Smooth muscle cell (in vitro differentiated cells): ENCODE results near the gene VPS13D. TPM values are rescaled to one million over a fixed set of nuclear protein-coding genes. Genes with fewer than 3 reads are reported as not detected.

ENCODE experiments used
- DNase-seq: peaks from one replicate; lab custom pipeline; 2025; ENCODE audit not compliant: unreplicated experiment; lab: John Stamatoyannopoulos, UW
- H2AFZ ChIP-seq: fragments of 200-600 bp; sonication (generic); 2 replicates; pipeline ENCODE4 v1.6.0; 2016; ENCODE audit warnings: antibody characterized with exemption, low read depth, mild to moderate bottlenecking
- H3F3A ChIP-seq: fragments of 200-600 bp; sonication (generic); 2 replicates; pipeline ENCODE4 v1.6.0; 2017; ENCODE audit warnings: antibody characterized with exemption, low read depth
- H3K27ac ChIP-seq: fragments of 200-600 bp; sonication (generic); 2 replicates; pipeline ENCODE4 v1.5.1; 2016; ENCODE audit warnings: low read depth, mild to moderate bottlenecking
- H3K27me3 ChIP-seq: fragments of 200-600 bp; sonication (generic); 2 replicates; pipeline ENCODE4 v1.6.1; 2016; ENCODE audit warnings: low read depth, mild to moderate bottlenecking
- H3K36me3 ChIP-seq: fragments of 200-600 bp; sonication (generic); 2 replicates; pipeline ENCODE4 v1.5.1; 2016; ENCODE audit warnings: low read depth
- H3K4me1 ChIP-seq: fragments of 200-600 bp; sonication (generic); 2 replicates; pipeline ENCODE4 v1.5.1; 2016; ENCODE audit warnings: low read depth
- H3K4me2 ChIP-seq: fragments of 200-600 bp; sonication (generic); 2 replicates; pipeline ENCODE4 v1.6.0; 2016; ENCODE audit warnings: mild to moderate bottlenecking
- H3K4me3 ChIP-seq: fragments of 200-600 bp; sonication (generic); 2 replicates; pipeline ENCODE4 v1.5.1; 2016; ENCODE audit warnings: mild to moderate bottlenecking
- H3K79me2 ChIP-seq: fragments of 200-600 bp; sonication (generic); 2 replicates; pipeline ENCODE4 v1.6.0; 2016; ENCODE audit warnings: low read depth, mild to moderate bottlenecking
- H3K9ac ChIP-seq: fragments of 200-600 bp; sonication (generic); 2 replicates; pipeline ENCODE4 v1.6.0; 2016; ENCODE audit warnings: low read depth
- H3K9me3 ChIP-seq: fragments of 200-600 bp; sonication (generic); replicated peaks from 2 replicates; pipeline ENCODE4 v1.5.1; 2016; ENCODE audit warnings: low read depth
- H4K20me1 ChIP-seq: fragments of 200-600 bp; sonication (generic); 2 replicates; pipeline ENCODE4 v1.6.0; 2016; ENCODE audit warnings: low read depth
- CTCF ChIP-seq: fragments of 200-600 bp; sonication (generic); IDR thresholded peaks from 2 replicates; pipeline ENCODE4 v1.5.1; 2017; ENCODE audit warnings: borderline replicate concordance, mild to moderate bottlenecking, antibody characterized with exemption; ENCODE audit not compliant: insufficient read depth, poor library complexity, severe bottlenecking
- WGBS: methylation state at CpG from one replicate; pipeline ENCODE4 v1.1.7; 2016; ENCODE audit warnings: low lambda C conversion rate; 5-methylcytosine and 5-hydroxymethylcytosine counted together
- polyA plus RNA-seq: library from polyadenylated mRNA; unstranded; fragments of >200 nt; fragmentation: Nextera tagmentation; extraction: Ambion mirVana; gene quantifications from 2 replicates; pipeline ENCODE4 v1.2.1, GENCODE V29; 2016
- total RNA-seq: library from RNA; depleted of rRNA; stranded (reverse); fragments of >200 nt; gene quantifications from 2 replicates; pipeline ENCODE4 v1.2.3, GENCODE V29; 2014

VPS13D gene
- total and polyA plus RNA-seq, 2 experiments from 2014 or later, result 3.5 to 20.0 TPM

DNA sequence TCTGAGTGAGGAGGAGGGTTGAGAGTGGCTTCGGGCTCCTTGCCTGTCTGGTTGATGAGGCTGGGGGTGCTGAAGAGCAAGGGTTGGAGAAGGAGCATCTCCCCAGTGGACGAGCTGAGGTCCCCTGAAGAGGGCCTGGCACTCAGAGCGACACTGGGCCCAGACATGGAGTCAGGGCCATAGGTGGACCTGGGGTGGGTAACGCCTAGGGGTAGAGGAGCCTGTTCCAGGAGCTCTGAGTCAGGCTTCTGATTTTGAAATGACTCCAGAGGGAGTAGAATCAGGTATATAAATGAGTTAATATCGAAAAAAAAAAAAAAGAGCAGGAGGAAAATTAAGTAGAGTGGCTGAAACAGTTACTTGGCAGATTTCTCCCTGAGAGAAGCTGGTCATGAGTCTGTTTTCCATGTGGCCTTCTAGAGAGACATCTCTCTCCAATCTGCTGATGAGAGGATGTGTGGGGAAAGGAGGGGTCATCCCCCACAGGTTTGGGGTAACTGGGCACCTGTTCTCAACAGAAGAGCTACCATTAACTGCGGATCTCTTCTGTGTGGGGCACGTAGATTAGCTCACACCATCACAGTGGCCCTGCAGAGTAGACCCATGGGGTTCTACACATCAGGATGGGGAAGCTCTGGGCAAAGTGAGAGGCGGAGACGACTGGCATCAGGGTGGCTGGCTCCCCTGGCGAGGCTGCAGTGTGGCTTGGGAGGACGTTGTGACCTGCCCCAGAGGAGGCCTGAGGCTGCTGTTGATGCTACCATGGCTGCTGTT, 272.7 kb downstream of the VPS13D start:
- no peaks in the 10 kb centered on the region for H3F3A ChIP-seq
- H3K79me2 ChIP-seq, result no peaks in the 10 kb centered on the region
- H3K36me3 ChIP-seq, result no peaks in the 10 kb centered on the region
- H3K27ac ChIP-seq, result no peak overlapping the region
- no peaks in the 10 kb centered on the region for H3K27me3 ChIP-seq
- no peak overlapping the region for H3K4me3 ChIP-seq
- H3K9ac ChIP-seq, result no peak overlapping the region
- DNase-seq, result no peak
- H4K20me1 ChIP-seq, result no peaks in the 10 kb centered on the region
- H3K4me1 ChIP-seq, result no peaks in the 10 kb centered on the region
- 94% methylated on average over 11 of the region's 11 CpGs for WGBS
- no peaks in the 10 kb centered on the region for H3K9me3 ChIP-seq
- no peak overlapping the region for H2AFZ ChIP-seq
- no peak for TF ChIP-seq CTCF
- no peak overlapping the region for H3K4me2 ChIP-seq

- TF ChIP-seq CTCF, result no peak
- H3K79me2 ChIP-seq, result no peaks in the 10 kb centered on the region
These were observed 273.9 kb downstream of the VPS13D start for GRCh38 chr1:12503709-12504108.

DNA sequence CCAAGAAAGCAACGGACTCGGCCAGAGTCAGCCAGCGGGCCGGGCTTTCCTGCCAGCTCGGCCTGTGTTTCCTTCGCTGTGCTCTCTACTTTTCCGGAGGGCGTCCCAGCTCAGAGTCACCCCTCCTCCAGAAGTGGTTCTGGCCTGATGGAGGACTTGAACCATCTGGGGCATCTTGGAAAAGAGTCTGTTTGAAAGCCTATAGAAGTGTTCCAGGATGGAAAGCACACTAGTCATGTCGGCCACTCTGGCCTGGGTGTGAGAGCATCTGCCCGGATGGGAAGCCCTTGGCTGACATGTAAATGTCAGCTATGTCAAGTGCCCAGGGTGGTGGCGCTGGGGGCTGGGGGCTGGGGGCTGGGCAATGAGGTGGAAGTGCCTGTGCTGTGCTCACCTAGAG, 274.8 kb downstream of the VPS13D start:
- no peak overlapping the region for H3K4me2 ChIP-seq
- H3K27ac ChIP-seq, result no peak overlapping the region
- 97% methylated on average over 11 of the region's 11 CpGs for WGBS
- DNase-seq, result no peak
- H4K20me1 ChIP-seq, result no peaks in the 10 kb centered on the region
- no peak overlapping the region for H2AFZ ChIP-seq
- no peaks in the 10 kb centered on the region for H3K36me3 ChIP-seq
- no peak for TF ChIP-seq CTCF
- no peaks in the 10 kb centered on the region for H3F3A ChIP-seq
- H3K4me1 ChIP-seq, result peaks cover 2% of the 10 kb centered on the region
- no peak overlapping the region for H3K9ac ChIP-seq
- H3K4me3 ChIP-seq, result no peak overlapping the region
- H3K9me3 ChIP-seq, result no peaks in the 10 kb centered on the region
- H3K27me3 ChIP-seq, result no peaks in the 10 kb centered on the region
- no peaks in the 10 kb centered on the region for H3K79me2 ChIP-seq

More at GRCh38 chr1:12503709-12504108, 273.9 kb downstream of the VPS13D start:
- no peaks in the 10 kb centered on the region for H3K36me3 ChIP-seq
- H3K27me3 ChIP-seq, result no peaks in the 10 kb centered on the region
- DNase-seq, result no peak
- H3K9me3 ChIP-seq, result no peaks in the 10 kb centered on the region
- no peak overlapping the region for H2AFZ ChIP-seq
- no peaks in the 10 kb centered on the region for H4K20me1 ChIP-seq
- no peak overlapping the region for H3K9ac ChIP-seq
- no peak overlapping the region for H3K4me3 ChIP-seq
- WGBS, result 93% methylated on average over 8 of the region's 8 CpGs
- H3F3A ChIP-seq, result no peaks in the 10 kb centered on the region
- no peaks in the 10 kb centered on the region for H3K4me1 ChIP-seq
- no peak overlapping the region for H3K4me2 ChIP-seq
- H3K27ac ChIP-seq, result no peak overlapping the region

GRCh38 chr1:12505231-12505630, 275.4 kb downstream of the VPS13D start:
- H3K9ac ChIP-seq, result no peak overlapping the region
- 93% methylated on average over 10 of the region's 10 CpGs for WGBS

More at GRCh38 chr1:12505231-12505630, 275.4 kb downstream of the VPS13D start:
- Histone ChIP-seq H3K4me3 (no peak overlapping the region), H3K4me2 (no peak overlapping the region), H2AFZ (no peak overlapping the region), H3K4me1 (peaks cover 8% of the 10 kb centered on the region), H3K36me3 (no peaks in the 10 kb centered on the region), H3K27me3 (no peaks in the 10 kb centered on the region), H3K27ac (no peak overlapping the region), H3K79me2 (no peaks in the 10 kb centered on the region), H4K20me1 (no peaks in the 10 kb centered on the region), H3F3A (no peaks in the 10 kb centered on the region), H3K9me3 (no peaks in the 10 kb centered on the region)
- no peak for DNase-seq
- no peak for TF ChIP-seq CTCF
